Naive thymus-derived CD4-positive, alpha-beta T cell (primary cell): ENCODE data around the gene RNF38. TPM values are rescaled to one million over a fixed set of nuclear protein-coding genes. Genes with fewer than 3 reads are reported as not detected.
"Not testable (repeated sequence)": the region's sequence is repeated elsewhere in the genome, so short reads cannot be mapped to it uniquely, and the experiment has no call there.

Experiments
- ATAC-seq: fragments of 150-1000 bp; cut with Tn5 transposase; 2 replicates; pipeline ENCODE4 v1.10.0; 2021; ENCODE audit warnings: mild to moderate bottlenecking, moderate library complexity
- CTCF ChIA-PET: fragments of 350-600 bp; sonication (Branson Sonifier 250); formaldehyde crosslinking; loops from one replicate; lab custom pipeline; 2021; ENCODE audit warnings: antibody characterized with exemption; lab: Charles Lee
- POLR2A ChIA-PET: fragments of 350-600 bp; sonication (Branson Sonifier 250); formaldehyde crosslinking; loops from one replicate; lab custom pipeline; 2021; ENCODE audit warnings: antibody characterized with exemption, inconsistent platforms; lab: Charles Lee
- DNase-seq, 9 donors: peaks; one replicate each; pipeline versions ENCODE4 v3.0.0 to v3.0.0-alpha.2; 2020 to 2022; ENCODE audit warnings: mixed read lengths in 1 of 9
- H3K27ac ChIP-seq: one replicate; pipeline ENCODE4 v1.7.0; 2013; ENCODE audit warnings: mild to moderate bottlenecking, low read depth, low read length, moderate library complexity
- H3K27me3 ChIP-seq, 2 donors: one replicate each; pipeline ENCODE4 v1.7.0; 2013; ENCODE audit warnings: low read length in 2 of 2, mild to moderate bottlenecking in 2 of 2, moderate library complexity in 2 of 2; ENCODE audit not compliant: control insufficient read depth in 2 of 2, insufficient read depth in 2 of 2
- H3K36me3 ChIP-seq, 3 experiments: 1 replicate in 2 of 3; 2 replicates in 1 of 3; pipeline ENCODE4 v1.7.0; 2013; ENCODE audit warnings: low read length in 3 of 3, mild to moderate bottlenecking in 3 of 3, moderate library complexity in 1 of 3; ENCODE audit not compliant: insufficient read depth in 3 of 3, control insufficient read depth in 2 of 3
- H3K4me1 ChIP-seq, 2 donors: one replicate each; pipeline ENCODE4 v1.7.0; 2013; ENCODE audit warnings: low read length in 2 of 2, mild to moderate bottlenecking in 2 of 2, moderate library complexity in 1 of 2; ENCODE audit not compliant: control insufficient read depth in 2 of 2, insufficient read depth in 2 of 2
- H3K4me3 ChIP-seq: 2 replicates; pipeline ENCODE4 v1.7.0; 2013; ENCODE audit warnings: mild to moderate bottlenecking, low read length
- H3K9me3 ChIP-seq, 3 experiments: 1 replicate in 2 of 3; 2 replicates in 1 of 3; pipeline ENCODE4 v1.7.0; 2013; ENCODE audit warnings: low read length in 3 of 3; ENCODE audit not compliant: control insufficient read depth in 2 of 3
- H3K27ac Mint-ChIP-seq, 9 donors: one replicate each; pipeline ENCODE4 v1.8.0; 2020 to 2022; ENCODE audit warnings: mixed read lengths in 9 of 9, mild to moderate bottlenecking in 8 of 9, moderate library complexity in 5 of 9, inconsistent platforms in 2 of 9
- H3K27me3 Mint-ChIP-seq, 5 donors: one replicate each; pipeline ENCODE4 v1.8.0; 2021 to 2022; ENCODE audit warnings: mixed read lengths in 5 of 5, mild to moderate bottlenecking in 1 of 5
- H3K36me3 Mint-ChIP-seq, 5 donors: one replicate each; pipeline ENCODE4 v1.8.0; 2020 to 2022; ENCODE audit warnings: mixed read lengths in 5 of 5, mild to moderate bottlenecking in 3 of 5, inconsistent platforms in 1 of 5
- H3K4me1 Mint-ChIP-seq, 7 donors: one replicate each; pipeline ENCODE4 v1.8.0; 2020 to 2022; ENCODE audit warnings: mixed read lengths in 7 of 7, mild to moderate bottlenecking in 3 of 7, inconsistent platforms in 1 of 7
- H3K4me3 Mint-ChIP-seq, 10 donors: one replicate each; pipeline ENCODE4 v1.8.0; 2020 to 2022; ENCODE audit warnings: mild to moderate bottlenecking in 10 of 10, mixed read lengths in 10 of 10, moderate library complexity in 6 of 10, inconsistent platforms in 2 of 10
- H3K9me3 Mint-ChIP-seq, 11 donors: one replicate each; pipeline ENCODE4 v1.8.0; 2020 to 2022; ENCODE audit warnings: mixed read lengths in 11 of 11, mild to moderate bottlenecking in 4 of 11, inconsistent platforms in 1 of 11, moderate library complexity in 1 of 11
- intact Hi-C, 2 donors: fragments of 100-400 bp; cut with micrococcal nuclease; formaldehyde crosslinking; loops; one replicate each; pipeline ENCODE4 v1.15.1; 2023
- polyA plus RNA-seq, 2 donors: library from polyadenylated mRNA; unstranded; fragments of 300-500 nt; fragmentation: Illumina TruSeq; gene quantifications; one replicate each; pipeline ENCODE4 v1.2.3, GENCODE V29; 2021
- total RNA-seq, 6 experiments: library from RNA in 5 of 6; stranded (reverse) in 5 of 6; gene quantifications; 1 replicate in 5 of 6; 2 replicates in 1 of 6; pipeline ENCODE4 v1.2.3 and lab custom pipeline; 2021 to 2026

The RNF38 gene
- total and polyA plus RNA-seq, 7 experiments from 2014 or later, result 16.8 to 88.2 (median 69.3) TPM

- peaks cover 5 to 34% (median 25%) of the 10 kb centered on the region in 7 donors for H3K4me1 Mint-ChIP-seq
- H3K4me1 ChIP-seq, result no peaks in the 10 kb centered on the region
- no peak overlapping the region for H3K4me3 Mint-ChIP-seq
- no peaks in the 10 kb centered on the region for H3K27me3 ChIP-seq
- peaks cover 3 to 39% (median 5%) of the 10 kb centered on the region in 5 donors for H3K36me3 Mint-ChIP-seq
- H3K27ac Mint-ChIP-seq, result peak overlapping the region in 1 of 9 donors; percentile 34
- ATAC-seq (no peak), DNase-seq (no peak)
- no peaks in the 10 kb centered on the region for H3K9me3 ChIP-seq
- intact Hi-C loops, result no loop called here
- no peaks in the 10 kb centered on the region for H3K9me3 Mint-ChIP-seq
- H3K36me3 ChIP-seq, result peaks cover 0 to 19% (median 3%) of the 10 kb centered on the region in 3 experiments
- CTCF ChIA-PET, result interaction anchor here (1.0 kb wide), 1 partner anchor 138 kb away, joined by 6 read pairs; no protein-coding TSS in a partner anchor
- no peak overlapping the region for H3K4me3 ChIP-seq
- no peaks in the 10 kb centered on the region for H3K27me3 Mint-ChIP-seq
- POLR2A ChIA-PET, result interaction anchor here (0.6 kb wide), 1 partner anchor 9 kb away, joined by 5 read pairs; no protein-coding TSS in a partner anchor
- no peak overlapping the region for H3K27ac ChIP-seq
Measured at GRCh38 chr9:36416890-36417289, 16.8 kb upstream of the RNF38 start.

DNA sequence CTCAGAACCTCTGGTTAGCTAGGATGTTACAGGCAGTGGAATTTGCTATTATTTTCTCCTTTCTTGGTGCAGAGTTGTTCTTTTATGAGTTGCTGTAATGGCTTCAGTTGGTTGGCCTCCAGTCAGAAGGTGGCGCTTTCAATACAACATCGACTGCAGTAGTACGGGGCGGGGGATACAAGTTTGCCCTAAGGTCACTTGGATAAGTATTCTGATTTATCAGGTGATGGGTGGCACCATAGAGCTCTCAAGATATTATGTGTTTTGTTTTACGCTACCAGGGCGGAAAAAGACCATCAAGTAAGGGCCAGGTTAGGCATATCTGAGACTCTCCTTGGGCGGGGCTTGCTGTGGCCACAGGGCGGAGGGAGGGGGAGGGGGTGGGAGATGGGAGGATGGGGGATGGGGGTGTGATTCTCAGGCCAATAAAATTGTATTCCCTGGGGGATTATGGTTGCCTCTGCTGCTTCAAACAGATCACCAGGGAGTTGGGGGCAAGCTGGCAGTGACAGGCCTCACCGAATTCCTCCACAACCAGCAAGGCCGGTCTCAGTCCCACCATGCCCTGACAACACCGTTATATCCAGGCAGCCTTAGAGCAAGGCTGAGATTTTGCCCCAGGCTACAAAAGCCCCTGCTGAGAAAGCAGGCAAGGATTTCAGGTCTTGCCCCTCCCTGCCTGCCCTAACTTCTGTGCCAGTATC is 15.9 kb upstream of the RNF38 start:
- H3K36me3 ChIP-seq, result peaks cover 0 to 13% (median 1%) of the 10 kb centered on the region in 3 experiments
- no peaks in the 10 kb centered on the region for H3K9me3 Mint-ChIP-seq
- H3K36me3 Mint-ChIP-seq, result peaks cover 3 to 37% (median 5%) of the 10 kb centered on the region in 5 donors
- peak overlapping the region in 5 of 9 donors; percentile 5 to 58 (median 36) for H3K27ac Mint-ChIP-seq
- H3K4me3 Mint-ChIP-seq, result no peak overlapping the region
- ChIA-PET POLR2A (interaction anchor here (0.6 to 0.9 kb wide), 3 partner anchors 23 to 1349 kb away, joined by 3 to 4 read pairs (median 3); no protein-coding TSS in a partner anchor), CTCF (interaction anchor here (0.5 to 1.5 kb wide), 4 partner anchors 9 to 1110 kb away, joined by 3 to 8 read pairs (median 4); no protein-coding TSS in a partner anchor)
- H3K4me3 ChIP-seq, result no peak overlapping the region
- H3K9me3 ChIP-seq, result no peaks in the 10 kb centered on the region
- no peak overlapping the region for H3K27ac ChIP-seq
- DNase-seq, result no peak
- no peak for ATAC-seq
- H3K27me3 ChIP-seq, result no peaks in the 10 kb centered on the region
- no peaks in the 10 kb centered on the region for H3K27me3 Mint-ChIP-seq
- intact Hi-C loops, result no loop called here
- H3K4me1 Mint-ChIP-seq, result peaks cover 5 to 43% (median 31%) of the 10 kb centered on the region in 7 donors
- H3K4me1 ChIP-seq, result no peaks in the 10 kb centered on the region

DNA sequence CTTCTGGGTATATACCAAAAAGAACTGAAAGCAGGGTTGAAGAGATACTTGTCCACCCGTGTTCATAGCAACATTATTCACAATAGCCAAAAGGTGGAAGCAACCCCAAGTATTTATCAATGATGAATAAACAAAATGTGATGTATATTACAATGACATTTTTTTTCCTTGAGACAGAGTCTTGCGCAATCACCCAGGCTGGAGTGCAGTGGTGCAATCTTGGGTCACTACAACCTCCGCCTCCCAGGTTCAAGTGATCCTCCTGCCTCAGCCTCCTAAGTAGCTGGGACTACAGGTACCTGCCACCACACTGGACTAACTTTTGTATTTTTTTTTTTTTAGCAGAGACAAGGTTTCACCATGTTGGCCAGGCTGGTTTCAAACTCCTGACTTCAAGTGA is 11.3 kb upstream of the RNF38 start:
- H3K4me3 ChIP-seq, H3K4me3 Mint-ChIP-seq, H3K27me3 Mint-ChIP-seq, H3K36me3 ChIP-seq, ATAC-seq, DNase-seq, H3K27ac ChIP-seq, H3K9me3 Mint-ChIP-seq, H3K27me3 ChIP-seq, H3K4me1 ChIP-seq, POLR2A ChIA-PET, intact Hi-C loops, H3K9me3 ChIP-seq: not testable (repeated sequence)
- Mint-ChIP-seq H3K36me3 (peaks cover 0 to 26% (median 0%) of the 10 kb centered on the region in 5 donors), H3K27ac (peak overlapping the region in 8 of 9 donors; percentile 5 to 76 (median 36)), H3K4me1 (peaks cover 12 to 60% (median 42%) of the 10 kb centered on the region in 7 donors)
- CTCF ChIA-PET, result interaction anchor here (1.1 to 1.4 kb wide), 2 partner anchors 144 to 323 kb away, joined by 3 to 4 read pairs; no protein-coding TSS in a partner anchor

GRCh38 chr9:36409076-36409475 is 9.0 kb upstream of the RNF38 start:
- not testable (repeated sequence) for H3K9me3 Mint-ChIP-seq, H3K9me3 ChIP-seq, ATAC-seq, H3K27me3 Mint-ChIP-seq, DNase-seq, H3K4me3 Mint-ChIP-seq, H3K27ac ChIP-seq, H3K36me3 ChIP-seq, H3K4me3 ChIP-seq, H3K27me3 ChIP-seq, H3K4me1 ChIP-seq
- CTCF ChIA-PET, result interaction anchor here (2.0 to 8.7 kb wide), 5 partner anchors 15 to 147 kb away, joined by 4 to 253 read pairs (median 15); no protein-coding TSS in a partner anchor
- H3K4me1 Mint-ChIP-seq, result peaks cover 8 to 51% (median 33%) of the 10 kb centered on the region in 7 donors
- H3K36me3 Mint-ChIP-seq, result peaks cover 0 to 15% (median under 1%) of the 10 kb centered on the region in 5 donors
- POLR2A ChIA-PET, result interaction anchor here (0.5 to 1.2 kb wide), 4 partner anchors 111 to 652 kb away, joined by 3 to 5 read pairs (median 4); no protein-coding TSS in a partner anchor
- intact Hi-C loops, result loop anchor here (10.0 kb wide), 4 partner anchors 594 to 1294 kb away; partner anchors contain the start of genes ATOSB (in 1 of the 2), HINT2 (in 1 of the 2), SPAG8 (in 1 of the 2) and UNC13B (in 1 of the 2)
- peak overlapping the region in 8 of 9 donors; percentile 23 to 91 (median 64) for H3K27ac Mint-ChIP-seq

- intact Hi-C loops, result loop anchor here (1.0 to 10.0 kb wide), 13 partner anchors 36 to 1292 kb away; partner anchors contain the start of genes ATOSB (in 1 of the 2), HINT2 (in 1 of the 2), SPAG8 (in 1 of the 2) and UNC13B (in 1 of the 2)
- H3K36me3 ChIP-seq, result no peaks in the 10 kb centered on the region
- no peak overlapping the region for H3K4me3 ChIP-seq
- ChIA-PET POLR2A (interaction anchor here (0.6 to 2.2 kb wide), 7 partner anchors 14 to 749 kb away, joined by 3 to 11 read pairs (median 3); no protein-coding TSS in a partner anchor), CTCF (interaction anchor here (0.5 to 8.7 kb wide), 34 partner anchors 8 to 1185 kb away, joined by 3 to 253 read pairs (median 4); partner anchors contain the start of gene TOMM5)
- H3K36me3 Mint-ChIP-seq, result peaks cover 0 to 2% (median 0%) of the 10 kb centered on the region in 5 donors
- peak overlapping the region; percentile 30 for H3K27ac ChIP-seq
- H3K4me3 Mint-ChIP-seq, result peak overlapping the region in 3 of 10 donors; percentile 0 to 15 (median 14)
- DNase-seq (peak; percentile 18 to 77 (median 67)), ATAC-seq (peak; percentile 96)
- peak overlapping the region; percentile 1 to 94 (median 71) for H3K27ac Mint-ChIP-seq
- no peaks in the 10 kb centered on the region for H3K9me3 Mint-ChIP-seq
- no peaks in the 10 kb centered on the region for H3K27me3 ChIP-seq
- peaks cover 11 to 42% (median 24%) of the 10 kb centered on the region in 7 donors for H3K4me1 Mint-ChIP-seq
- H3K9me3 ChIP-seq, result no peaks in the 10 kb centered on the region
- H3K27me3 Mint-ChIP-seq, result no peaks in the 10 kb centered on the region
- H3K4me1 ChIP-seq, result peaks cover 0 to 7% of the 10 kb centered on the region in 2 donors
Measured at GRCh38 chr9:36407122-36407723, 7.2 kb upstream of the RNF38 start.

- H3K36me3 Mint-ChIP-seq, result peaks cover 0 to 5% (median 0%) of the 10 kb centered on the region in 5 donors
- H3K36me3 ChIP-seq, result no peaks in the 10 kb centered on the region
- POLR2A ChIA-PET, result interaction anchor here (0.7 to 1.9 kb wide), 2 partner anchors 86 to 152 kb away, joined by 3 to 8 read pairs; no protein-coding TSS in a partner anchor
- H3K27ac Mint-ChIP-seq, result peak overlapping the region; percentile 35 to 99 (median 96)
- CTCF ChIA-PET, result interaction anchor here (0.7 to 8.7 kb wide), 3 partner anchors 47 to 154 kb away, joined by 3 to 253 read pairs (median 4); no protein-coding TSS in a partner anchor
- peaks cover 0 to 2% (median 0%) of the 10 kb centered on the region in 11 donors for H3K9me3 Mint-ChIP-seq
- H3K4me3 ChIP-seq, result no peak overlapping the region
- peaks cover 30 to 50% (median 45%) of the 10 kb centered on the region in 7 donors for H3K4me1 Mint-ChIP-seq
- no peak for ATAC-seq
- no peaks in the 10 kb centered on the region for H3K27me3 ChIP-seq
- peak overlapping the region in 5 of 10 donors; percentile 13 to 66 (median 40) for H3K4me3 Mint-ChIP-seq
- H3K27ac ChIP-seq, result no peak overlapping the region
- peaks cover 10 to 22% of the 10 kb centered on the region in 2 donors for H3K4me1 ChIP-seq
- no peak for DNase-seq
- intact Hi-C loops, result loop anchor here (5.0 to 10.0 kb wide), 8 partner anchors 260 to 1288 kb away; partner anchors contain the start of genes ATOSB (in 2 of the 2), GLIPR2 (in 1 of the 2), HINT2 (in 1 of the 2) and SIT1 (in 1 of the 2)
- H3K9me3 ChIP-seq, result no peaks in the 10 kb centered on the region
- H3K27me3 Mint-ChIP-seq, result peaks cover 0 to 2% (median 0%) of the 10 kb centered on the region in 5 donors
Measured at GRCh38 chr9:36402536-36402935, 2.5 kb upstream of the RNF38 start.
